ENCODE data around the gene TMEM184B. TPM values are rescaled to one million over a fixed set of nuclear protein-coding genes. Genes with fewer than 3 reads are reported as not detected.

The TMEM184B gene
- total RNA-seq, 4 donors from 2014 or later, result 42.9 to 92.2 (median 74.5) TPM

GRCh38 chr22:38285018-38285417, 12.2 kb upstream of the TMEM184B start:
- Histone ChIP-seq H3K27ac (no peak overlapping the region), H3K36me3 (no peaks in the 10 kb centered on the region), H3K27me3 (no peaks in the 10 kb centered on the region), H3K4me1 (peaks cover 0 to 11% of the 10 kb centered on the region in 2 donors), H3K9me3 (no peaks in the 10 kb centered on the region), H3K4me3 (replicated peaks in 1 of 3) (no peak overlapping the region)
- DNase-seq, result no peak
- no peak for TF ChIP-seq CTCF (IDR thresholded peaks at IDR 0.05)
- TF ChIP-seq POLR2A (IDR thresholded peaks at IDR 0.05), result no peak
- intact Hi-C loops (cut with DNase I), result no loop called here
- WGBS, 2 donors, result 78 to 81% methylated on average over 8 of the region's 8 CpGs

- Histone ChIP-seq H3K4me3 (replicated peaks in 1 of 3) (no peak overlapping the region), H3K4me1 (peaks cover 0 to 13% of the 10 kb centered on the region in 2 donors), H3K36me3 (no peaks in the 10 kb centered on the region), H3K27ac (peak overlapping the region in 1 of 3 donors; percentile 30), H3K9me3 (no peaks in the 10 kb centered on the region), H3K27me3 (no peaks in the 10 kb centered on the region)
- TF ChIP-seq POLR2A (IDR thresholded peaks at IDR 0.05) (no peak), CTCF (IDR thresholded peaks at IDR 0.05) (no peak)
- intact Hi-C loops (cut with DNase I), result no loop called here
- DNase-seq, result peak; percentile 16 to 20
- 71% methylated on average over 5 of the region's 5 CpGs for WGBS, 2 donors
These were observed 11.2 kb upstream of the TMEM184B start for GRCh38 chr22:38284042-38284402.

- no peak for TF ChIP-seq POLR2A (IDR thresholded peaks at IDR 0.05)
- no peak for TF ChIP-seq CTCF (IDR thresholded peaks at IDR 0.05)
- no peak overlapping the region for H3K27ac ChIP-seq
- DNase-seq, result no peak
- H3K9me3 ChIP-seq, result no peaks in the 10 kb centered on the region
- H3K4me1 ChIP-seq, result peaks cover 0 to 20% of the 10 kb centered on the region in 2 donors
- H3K27me3 ChIP-seq, result no peaks in the 10 kb centered on the region
- WGBS, 2 donors, result 76 to 88% methylated on average over 6 to 9 of the region's 9 CpGs
- H3K36me3 ChIP-seq, result no peaks in the 10 kb centered on the region
- H3K4me3 ChIP-seq (replicated peaks in 1 of 3), result no peak overlapping the region
- intact Hi-C loops (cut with DNase I), result no loop called here
These were observed 9.6 kb upstream of the TMEM184B start for GRCh38 chr22:38282397-38282796.

GRCh38 chr22:38276166-38276565, 3.4 kb upstream of the TMEM184B start:
- DNase-seq, result no peak
- H3K9me3 ChIP-seq, result no peaks in the 10 kb centered on the region
- TF ChIP-seq POLR2A (IDR thresholded peaks at IDR 0.05) (no peak), CTCF (IDR thresholded peaks at IDR 0.05) (no peak)
- no peak overlapping the region for H3K27ac ChIP-seq
- intact Hi-C loops (cut with DNase I), result no loop called here
- H3K4me3 ChIP-seq (replicated peaks in 1 of 3), result no peak overlapping the region
- H3K36me3 ChIP-seq, result no peaks in the 10 kb centered on the region
- peaks cover 12 to 29% of the 10 kb centered on the region in 2 donors for H3K4me1 ChIP-seq
- WGBS, 2 donors, result 69 to 89% methylated on average over 2 of the region's 2 CpGs
- H3K27me3 ChIP-seq, result no peaks in the 10 kb centered on the region

GRCh38 chr22:38273135-38273826, 471 bp upstream of the TMEM184B start:
- H3K27ac ChIP-seq, result peak overlapping the region; percentile 96 to 99 (median 96)
- peak overlapping the region in 2 of 3 donors; percentile 22 to 99 for H3K4me3 ChIP-seq (replicated peaks in 1 of 3)
- peaks cover 41 to 49% of the 10 kb centered on the region in 2 donors for H3K4me1 ChIP-seq
- peak in 1 of 2 donors; percentile 11 for DNase-seq
- H3K36me3 ChIP-seq, result no peaks in the 10 kb centered on the region
- no peaks in the 10 kb centered on the region for H3K27me3 ChIP-seq
- WGBS, 2 donors, result 16 to 27% methylated on average over 15 to 22 of the region's 26 CpGs
- TF ChIP-seq CTCF (IDR thresholded peaks at IDR 0.05) (peak in 1 of 6 experiments; percentile 8), POLR2A (IDR thresholded peaks at IDR 0.05) (no peak)
- intact Hi-C loops (cut with DNase I), result loop anchor here (5.0 kb wide), 1 partner anchor 44 kb away; the partner anchor contains the start of gene CSNK1E
- H3K9me3 ChIP-seq, result no peaks in the 10 kb centered on the region
